WERI-Rb-1 (cell line): ENCODE measurements around the gene TTLL3.

Source experiments
- DNase-seq: peaks from one replicate; pipeline ENCODE4 v3.0.0-alpha.2; 2020
- H3K27ac ChIP-seq: fragments of 250-450 bp; sonication (Bioruptor Pico); 2 replicates; pipeline ENCODE4 v1.5.1; 2020; ENCODE audit warnings: mild to moderate bottlenecking, moderate library complexity
- H3K27me3 ChIP-seq: fragments of 250-450 bp; sonication (Bioruptor Pico); 2 replicates; pipeline ENCODE4 v1.5.1; 2021; ENCODE audit warnings: mild to moderate bottlenecking, low read depth, moderate library complexity; ENCODE audit not compliant: insufficient read depth, severe bottlenecking
- H3K36me3 ChIP-seq: fragments of 250-450 bp; sonication (Bioruptor Pico); 2 replicates; pipeline ENCODE4 v1.5.1; 2020; ENCODE audit warnings: mild to moderate bottlenecking, moderate library complexity
- H3K4me3 ChIP-seq: 2 replicates; pipeline ENCODE4 v1.5.1; 2011; ENCODE audit warnings: low read depth, mild to moderate bottlenecking, control low read depth, low read length
- H3K9me3 ChIP-seq: fragments of 250-450 bp; sonication (Bioruptor Pico); 2 replicates; pipeline ENCODE4 v1.5.1; 2021; ENCODE audit warnings: mild to moderate bottlenecking, moderate library complexity; ENCODE audit not compliant: severe bottlenecking
- CTCF ChIP-seq: IDR thresholded peaks from 2 replicates; pipeline ENCODE4 v1.5.1; 2011; ENCODE audit warnings: low read depth, mild to moderate bottlenecking, control low read depth, inconsistent platforms, low read length

Gene TTLL3

GRCh38 chr3:9831253-9831652, 21.2 kb downstream of the TTLL3 start:
- DNase-seq = no peak
- Histone ChIP-seq H3K27ac (no peak overlapping the region), H3K27me3 (no peaks in the 10 kb centered on the region), H3K9me3 (no peaks in the 10 kb centered on the region), H3K36me3 (peaks cover 25% of the 10 kb centered on the region), H3K4me3 (no peak overlapping the region)
- TF ChIP-seq CTCF = no peak

- peaks cover 22% of the 10 kb centered on the region for H3K36me3 ChIP-seq
- H3K9me3 ChIP-seq = no peaks in the 10 kb centered on the region
- TF ChIP-seq CTCF = no peak
- no peak overlapping the region for H3K27ac ChIP-seq
- DNase-seq = no peak
- H3K4me3 ChIP-seq = no peak overlapping the region
- H3K27me3 ChIP-seq = no peaks in the 10 kb centered on the region
Observed at GRCh38 chr3:9833078-9833477, 23.0 kb downstream of the TTLL3 start.

GRCh38 chr3:9834520-9835380, 24.7 kb downstream of the TTLL3 start:
- DNase-seq = no peak
- Histone ChIP-seq H3K9me3 (no peaks in the 10 kb centered on the region), H3K27ac (no peak overlapping the region), H3K4me3 (no peak overlapping the region), H3K36me3 (peaks cover 14% of the 10 kb centered on the region), H3K27me3 (no peaks in the 10 kb centered on the region)
- TF ChIP-seq CTCF = no peak

- TF ChIP-seq CTCF = no peak
- H3K27me3 ChIP-seq = no peaks in the 10 kb centered on the region
- H3K36me3 ChIP-seq = peaks cover 30% of the 10 kb centered on the region
- no peak overlapping the region for H3K27ac ChIP-seq
- no peaks in the 10 kb centered on the region for H3K9me3 ChIP-seq
- H3K4me3 ChIP-seq = no peak overlapping the region
- DNase-seq = no peak
Observed at GRCh38 chr3:9837701-9838582, 27.9 kb downstream of the TTLL3 start.

GRCh38 chr3:9838856-9839255, 28.8 kb downstream of the TTLL3 start:
- H3K36me3 ChIP-seq = peaks cover 30% of the 10 kb centered on the region
- DNase-seq = no peak
- no peaks in the 10 kb centered on the region for H3K9me3 ChIP-seq
- no peak for TF ChIP-seq CTCF
- no peak overlapping the region for H3K27ac ChIP-seq
- H3K27me3 ChIP-seq = no peaks in the 10 kb centered on the region
- H3K4me3 ChIP-seq = no peak overlapping the region
